ENCODE results near the gene RNU1-4.
"Not testable (repeated sequence)": the region's sequence is repeated elsewhere in the genome, so short reads cannot be mapped to it uniquely, and the experiment has no call there.

DNA sequence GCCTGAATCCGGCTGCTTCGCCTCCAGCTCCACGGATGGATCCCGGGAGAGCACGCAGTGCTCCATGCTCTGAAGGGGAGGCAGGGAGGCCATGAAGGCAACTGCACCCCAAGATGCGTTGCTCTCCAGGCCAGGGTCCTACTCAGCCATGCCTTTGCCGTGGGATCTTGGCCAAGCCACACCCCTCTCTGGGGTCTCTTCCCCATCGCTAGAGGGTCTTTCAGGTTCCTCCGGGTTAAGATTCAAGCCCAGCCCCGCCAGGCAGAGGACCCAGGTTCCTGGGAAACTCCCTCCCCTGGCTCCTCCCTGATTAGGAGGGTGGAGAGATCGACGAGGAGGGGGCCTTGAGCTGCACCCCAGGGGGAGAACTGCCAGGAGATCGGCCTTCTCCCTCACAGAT is 36.2 kb upstream of the RNU1-4 start:
- TF ChIP-seq, protein P1, sequence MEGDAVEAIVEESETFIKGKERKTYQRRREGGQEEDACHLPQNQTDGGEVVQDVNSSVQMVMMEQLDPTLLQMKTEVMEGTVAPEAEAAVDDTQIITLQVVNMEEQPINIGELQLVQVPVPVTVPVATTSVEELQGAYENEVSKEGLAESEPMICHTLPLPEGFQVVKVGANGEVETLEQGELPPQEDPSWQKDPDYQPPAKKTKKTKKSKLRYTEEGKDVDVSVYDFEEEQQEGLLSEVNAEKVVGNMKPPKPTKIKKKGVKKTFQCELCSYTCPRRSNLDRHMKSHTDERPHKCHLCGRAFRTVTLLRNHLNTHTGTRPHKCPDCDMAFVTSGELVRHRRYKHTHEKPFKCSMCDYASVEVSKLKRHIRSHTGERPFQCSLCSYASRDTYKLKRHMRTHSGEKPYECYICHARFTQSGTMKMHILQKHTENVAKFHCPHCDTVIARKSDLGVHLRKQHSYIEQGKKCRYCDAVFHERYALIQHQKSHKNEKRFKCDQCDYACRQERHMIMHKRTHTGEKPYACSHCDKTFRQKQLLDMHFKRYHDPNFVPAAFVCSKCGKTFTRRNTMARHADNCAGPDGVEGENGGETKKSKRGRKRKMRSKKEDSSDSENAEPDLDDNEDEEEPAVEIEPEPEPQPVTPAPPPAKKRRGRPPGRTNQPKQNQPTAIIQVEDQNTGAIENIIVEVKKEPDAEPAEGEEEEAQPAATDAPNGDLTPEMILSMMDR (IDR thresholded peaks at IDR 0.05) = not testable (repeated sequence)
- TF ChIP-seq POLR2A (IDR thresholded peaks at IDR 0.05) = not testable (repeated sequence)

Data from testis (tissue), 2 donors.